ENCODE measurements around the gene SHROOM3.

DNA sequence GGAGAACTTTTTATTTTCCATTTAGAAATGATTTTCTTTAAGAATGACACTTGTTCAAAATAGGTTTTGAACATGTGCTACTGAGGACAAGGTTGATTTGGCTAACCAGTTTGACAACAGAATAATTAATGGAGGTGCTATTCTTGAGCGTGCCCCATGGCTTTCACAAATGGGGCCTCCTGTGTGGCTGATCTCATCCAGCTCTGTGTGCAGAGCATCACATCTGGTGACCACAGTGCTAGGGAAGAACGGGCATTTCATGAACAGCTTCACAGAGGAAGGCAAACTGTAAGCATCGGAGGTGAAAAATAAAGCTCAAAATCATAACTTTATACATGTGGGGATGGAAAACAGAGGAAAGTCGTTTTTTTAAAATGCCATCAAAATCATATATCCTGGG, 314.3 kb downstream of the SHROOM3 start:
- no peak for TF ChIP-seq EZH2 (IDR thresholded peaks at IDR 0.05; ENCODE audit: borderline replicate concordance, low read length)
- TF ChIP-seq, protein P1, sequence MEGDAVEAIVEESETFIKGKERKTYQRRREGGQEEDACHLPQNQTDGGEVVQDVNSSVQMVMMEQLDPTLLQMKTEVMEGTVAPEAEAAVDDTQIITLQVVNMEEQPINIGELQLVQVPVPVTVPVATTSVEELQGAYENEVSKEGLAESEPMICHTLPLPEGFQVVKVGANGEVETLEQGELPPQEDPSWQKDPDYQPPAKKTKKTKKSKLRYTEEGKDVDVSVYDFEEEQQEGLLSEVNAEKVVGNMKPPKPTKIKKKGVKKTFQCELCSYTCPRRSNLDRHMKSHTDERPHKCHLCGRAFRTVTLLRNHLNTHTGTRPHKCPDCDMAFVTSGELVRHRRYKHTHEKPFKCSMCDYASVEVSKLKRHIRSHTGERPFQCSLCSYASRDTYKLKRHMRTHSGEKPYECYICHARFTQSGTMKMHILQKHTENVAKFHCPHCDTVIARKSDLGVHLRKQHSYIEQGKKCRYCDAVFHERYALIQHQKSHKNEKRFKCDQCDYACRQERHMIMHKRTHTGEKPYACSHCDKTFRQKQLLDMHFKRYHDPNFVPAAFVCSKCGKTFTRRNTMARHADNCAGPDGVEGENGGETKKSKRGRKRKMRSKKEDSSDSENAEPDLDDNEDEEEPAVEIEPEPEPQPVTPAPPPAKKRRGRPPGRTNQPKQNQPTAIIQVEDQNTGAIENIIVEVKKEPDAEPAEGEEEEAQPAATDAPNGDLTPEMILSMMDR (conservative IDR thresholded peaks at IDR 0.05 in 1 of 2, IDR thresholded peaks at IDR 0.05 in 1 of 2; ENCODE audit: extremely low read depth in 1 of 2, insufficient read depth in 1 of 2, low read depth in 1 of 2, low read length in 2 of 2): no peak

All from mammary epithelial cell (primary cell).